DND-41 (cell line): ENCODE measurements around the gene CFAP299.

Experiments used
- ATAC-seq: fragments of 200-7000 bp; cut with Tn5 transposase; 3 replicates; pipeline ENCODE4 v1.9.1; 2021; ENCODE audit warnings: low read depth; ENCODE audit not compliant: insufficient read depth
- DNase-seq: peaks from one replicate; pipeline ENCODE4 v3.0.0-alpha.2; 2020
- H2AFZ ChIP-seq: 2 replicates; pipeline ENCODE4 v1.6.0; 2012; ENCODE audit warnings: low read depth, low read length
- H3K27ac ChIP-seq: 2 replicates; pipeline ENCODE4 v1.5.1; 2012; ENCODE audit warnings: low read length, inconsistent platforms
- H3K27me3 ChIP-seq: fragments of 200-600 bp; sonication (generic); 2 replicates; pipeline ENCODE4 v1.6.0; 2012; ENCODE audit warnings: low read length, mild to moderate bottlenecking, inconsistent platforms; ENCODE audit not compliant: insufficient read depth, poor library complexity
- H3K36me3 ChIP-seq: 2 replicates; pipeline ENCODE4 v1.5.1; 2012; ENCODE audit warnings: low read length, inconsistent platforms; ENCODE audit not compliant: insufficient read depth
- H3K4me1 ChIP-seq: 2 replicates; pipeline ENCODE4 v1.5.1; 2012; ENCODE audit warnings: mild to moderate bottlenecking, low read length; ENCODE audit not compliant: insufficient read depth
- H3K4me2 ChIP-seq: 2 replicates; pipeline ENCODE4 v1.6.0; 2012; ENCODE audit warnings: mild to moderate bottlenecking, moderate library complexity, low read length, inconsistent platforms; ENCODE audit not compliant: insufficient read depth
- H3K4me3 ChIP-seq, 2 experiments: fragments of 200-600 bp in 1 of 2; shearing (Covaris generic) in 1 of 2; 2 replicates each; pipeline ENCODE4 v1.5.1; 2012 to 2016; ENCODE audit warnings: inconsistent platforms in 2 of 2, low read length in 2 of 2, mild to moderate bottlenecking in 2 of 2, low read depth in 1 of 2, moderate library complexity in 1 of 2
- H3K79me2 ChIP-seq: 2 replicates; pipeline ENCODE4 v1.6.0; 2012; ENCODE audit warnings: low read length, inconsistent platforms; ENCODE audit not compliant: insufficient read depth
- H3K9ac ChIP-seq: 2 replicates; pipeline ENCODE4 v1.6.0; 2012; ENCODE audit warnings: low read depth, mild to moderate bottlenecking, inconsistent platforms, low read length, moderate library complexity
- H3K9me3 ChIP-seq: 2 replicates; pipeline ENCODE4 v1.5.1; 2012; ENCODE audit warnings: low read length, moderate library complexity, mild to moderate bottlenecking, inconsistent platforms; ENCODE audit not compliant: insufficient read depth, severe bottlenecking
- H4K20me1 ChIP-seq: 2 replicates; pipeline ENCODE4 v1.6.0; 2012; ENCODE audit warnings: low read length; ENCODE audit not compliant: insufficient read depth
- CTCF ChIP-seq: IDR thresholded peaks from 2 replicates; pipeline ENCODE4 v1.5.1; 2012; ENCODE audit warnings: borderline replicate concordance, low read length, moderate library complexity, mild to moderate bottlenecking; ENCODE audit not compliant: poor library complexity, severe bottlenecking; ENCODE audit errors: extremely low read depth
- EZH2 ChIP-seq: IDR thresholded peaks from 3 replicates; pipeline ENCODE4 v1.6.1; 2012; ENCODE audit warnings: borderline replicate concordance, low read depth, mild to moderate bottlenecking, moderate library complexity, low read length, inconsistent platforms; ENCODE audit not compliant: severe bottlenecking

Gene CFAP299

DNA sequence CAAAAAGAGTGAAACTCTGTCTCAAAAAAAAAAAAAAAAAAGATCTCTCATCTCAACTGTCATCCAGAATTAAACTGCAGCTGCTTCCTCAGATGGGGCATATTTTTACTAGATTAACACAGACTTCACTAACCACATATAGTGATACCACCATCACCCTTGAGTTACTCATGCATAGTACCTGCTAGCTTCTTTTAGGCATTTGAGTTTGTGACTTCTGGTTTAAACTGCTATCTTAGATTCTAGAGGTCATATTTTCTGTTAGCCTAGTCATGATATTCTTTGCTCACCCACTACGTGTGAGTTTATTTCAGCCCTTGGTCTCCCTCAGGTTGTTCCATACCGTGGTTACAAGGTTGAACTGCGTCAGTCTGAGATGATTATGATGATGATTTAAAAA is 540.1 kb downstream of the CFAP299 start:
- H3K4me1 ChIP-seq, result no peaks in the 10 kb centered on the region
- H3K9me3 ChIP-seq, result no peaks in the 10 kb centered on the region
- TF ChIP-seq EZH2, result no peak
- no peak for TF ChIP-seq CTCF
- H3K4me2 ChIP-seq, result no peak overlapping the region
- no peak overlapping the region for H3K9ac ChIP-seq
- H3K27me3 ChIP-seq, result no peaks in the 10 kb centered on the region
- H3K4me3 ChIP-seq, result no peak overlapping the region
- H2AFZ ChIP-seq, result no peak overlapping the region
- H3K27ac ChIP-seq, result no peak overlapping the region
- H4K20me1 ChIP-seq, result no peaks in the 10 kb centered on the region
- ATAC-seq, result no peak
- no peaks in the 10 kb centered on the region for H3K36me3 ChIP-seq
- H3K79me2 ChIP-seq, result no peaks in the 10 kb centered on the region
- no peak for DNase-seq

DNA sequence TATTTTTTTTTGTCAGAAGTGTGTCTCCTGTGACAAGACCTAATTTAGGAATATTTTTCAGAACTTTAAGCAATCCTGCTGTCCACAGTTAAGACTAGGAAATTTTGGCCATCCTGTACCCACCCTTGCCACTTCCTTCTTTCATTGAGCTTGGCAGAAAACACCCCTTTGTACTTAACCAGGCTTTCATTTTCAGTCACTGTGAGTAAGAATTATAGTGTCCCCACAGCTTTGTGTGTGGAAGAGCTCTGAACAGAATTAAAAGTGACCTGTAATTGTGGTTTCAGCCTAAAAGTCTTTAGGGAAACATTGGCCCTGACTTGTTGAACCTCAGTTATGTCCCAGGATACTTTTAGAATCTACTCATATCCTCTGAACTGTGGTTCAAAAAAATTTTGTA is 541.3 kb downstream of the CFAP299 start:
- ATAC-seq (no peak), DNase-seq (no peak)
- TF ChIP-seq EZH2, result no peak
- no peak for TF ChIP-seq CTCF
- Histone ChIP-seq H3K9me3 (no peaks in the 10 kb centered on the region), H3K27me3 (no peaks in the 10 kb centered on the region), H3K27ac (no peak overlapping the region), H2AFZ (no peak overlapping the region), H3K79me2 (no peaks in the 10 kb centered on the region), H3K9ac (no peak overlapping the region), H3K4me2 (no peak overlapping the region), H3K36me3 (no peaks in the 10 kb centered on the region), H3K4me1 (no peaks in the 10 kb centered on the region), H3K4me3 (no peak overlapping the region), H4K20me1 (no peaks in the 10 kb centered on the region)

- no peaks in the 10 kb centered on the region for H3K4me1 ChIP-seq
Measured at GRCh38 chr4:80878218-80878617, 542.7 kb downstream of the CFAP299 start.

More at GRCh38 chr4:80878218-80878617, 542.7 kb downstream of the CFAP299 start:
- Histone ChIP-seq H3K9ac (no peak overlapping the region), H3K4me3 (no peak overlapping the region), H3K27ac (no peak overlapping the region), H3K36me3 (no peaks in the 10 kb centered on the region), H3K9me3 (no peaks in the 10 kb centered on the region), H3K27me3 (no peaks in the 10 kb centered on the region), H2AFZ (no peak overlapping the region), H3K4me2 (no peak overlapping the region), H4K20me1 (no peaks in the 10 kb centered on the region), H3K79me2 (no peaks in the 10 kb centered on the region)
- DNase-seq, result no peak
- no peak for ATAC-seq
- TF ChIP-seq EZH2 (no peak), CTCF (no peak)
